Measurements from ENCODE around the gene S1PR2. TPM values are rescaled to one million over a fixed set of nuclear protein-coding genes. Genes with fewer than 3 reads are reported as not detected.
"Not testable (repeated sequence)": the region's sequence is repeated elsewhere in the genome, so short reads cannot be mapped to it uniquely, and the experiment has no call there.

S1PR2 gene
- total RNA-seq, 1 experiment from 2014 or later: 67.6 TPM

DNA sequence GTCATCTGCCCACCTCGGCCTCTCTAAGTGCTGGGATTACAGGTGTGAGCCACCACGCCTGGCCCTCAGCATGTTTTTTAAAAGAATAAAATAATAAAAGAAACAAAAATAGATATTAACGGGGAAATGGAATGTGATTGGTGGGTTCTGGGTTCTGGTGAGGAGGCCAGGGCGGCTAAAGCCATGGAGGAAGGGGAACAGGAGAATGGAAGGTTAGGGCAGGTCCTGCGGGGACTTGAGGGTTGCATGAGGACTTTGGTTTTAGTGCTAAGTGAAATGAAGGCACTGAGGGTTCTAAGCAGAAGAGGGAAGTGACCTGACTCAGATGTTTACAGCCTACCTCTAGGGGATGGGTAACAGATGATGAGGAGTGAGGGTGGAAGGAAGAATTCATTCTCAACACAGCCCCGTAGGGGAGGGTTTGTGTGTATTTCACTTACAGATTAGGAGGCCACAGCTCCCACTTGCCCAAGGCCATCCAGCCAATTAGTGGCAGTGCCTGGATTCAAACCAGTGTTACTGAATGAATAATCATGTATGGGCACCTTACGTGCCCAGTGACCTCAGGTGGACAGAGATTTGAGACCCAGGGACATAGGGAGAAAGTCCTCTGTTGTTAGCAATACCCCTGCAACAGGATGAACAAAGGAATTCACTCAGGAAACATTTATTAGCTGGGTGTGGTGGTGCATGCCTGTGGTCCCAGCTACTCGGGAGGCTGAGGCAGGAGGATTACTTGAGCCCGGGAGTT lies 14.2 kb upstream of the S1PR2 start:
- Histone ChIP-seq H4K20me1 (ENCODE audit: insufficient read depth, low read depth, low read length) (no peaks in the 10 kb centered on the region), H3K4me1 (ENCODE audit: low read length) (peaks cover 79% of the 10 kb centered on the region), H3K4me3 (ENCODE audit: low read length) (0 out of 2 replicates have a peak overlapping the region, but pooled peaks have one; percentile 2), H3K9me3 (ENCODE audit: low read length) (no peaks in the 10 kb centered on the region), H3K36me3 (ENCODE audit: insufficient read depth, low read length) (no peaks in the 10 kb centered on the region), H3K27me3 (ENCODE audit: low read length) (no peaks in the 10 kb centered on the region), H3K9ac (ENCODE audit: low read length) (peak overlapping the region; percentile 45), H2AFZ (ENCODE audit: low read length) (peak overlapping the region; percentile 9; the same call in 1 of the 2 replicates), H3K9me2 (replicated peaks; ENCODE audit: insufficient read depth, low read length) (no peaks in the 10 kb centered on the region), H3K27ac (ENCODE audit: low read length) (peak overlapping the region; percentile 100), H3K79me2 (ENCODE audit: low read length) (no peaks in the 10 kb centered on the region), H3K4me2 (ENCODE audit: low read depth, low read length, poor library complexity, severe bottlenecking) (peak overlapping the region; percentile 45)
- DNase-seq: peak; percentile 83

DNA sequence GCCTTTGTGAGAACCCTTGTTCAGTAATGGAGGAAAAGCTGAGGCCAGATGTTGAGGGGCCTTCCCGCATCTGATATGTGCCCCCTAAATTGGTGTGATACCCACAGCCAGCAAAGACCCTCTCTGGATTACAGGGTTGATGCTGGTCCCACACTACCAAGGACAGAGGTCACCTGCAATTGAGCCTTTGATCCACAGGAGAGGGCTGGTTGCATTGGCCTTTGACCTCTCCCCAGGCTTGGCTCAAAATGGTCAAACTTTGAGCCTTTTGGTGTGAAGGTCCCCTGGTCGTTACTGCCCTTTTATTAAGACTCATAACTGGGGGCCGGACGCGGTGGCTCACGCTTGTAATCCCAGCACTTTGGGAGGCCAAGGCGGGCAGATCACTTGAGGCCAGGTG lies 12.5 kb upstream of the S1PR2 start:
- Histone ChIP-seq H3K36me3 (ENCODE audit: insufficient read depth, low read length) (no peaks in the 10 kb centered on the region), H3K4me3 (ENCODE audit: low read length) (no peak overlapping the region), H3K9me2 (replicated peaks; ENCODE audit: insufficient read depth, low read length) (no peaks in the 10 kb centered on the region), H3K9me3 (ENCODE audit: low read length) (no peaks in the 10 kb centered on the region), H3K27ac (ENCODE audit: low read length) (peak overlapping the region; percentile 100), H3K4me2 (ENCODE audit: low read depth, low read length, poor library complexity, severe bottlenecking) (no peak overlapping the region), H3K9ac (ENCODE audit: low read length) (peak overlapping the region; percentile 30; the same call in 1 of the 2 replicates), H2AFZ (ENCODE audit: low read length) (no peak overlapping the region), H4K20me1 (ENCODE audit: insufficient read depth, low read depth, low read length) (no peaks in the 10 kb centered on the region), H3K27me3 (ENCODE audit: low read length) (no peaks in the 10 kb centered on the region), H3K4me1 (ENCODE audit: low read length) (peaks cover 90% of the 10 kb centered on the region), H3K79me2 (ENCODE audit: low read length) (no peaks in the 10 kb centered on the region)
- no peak for DNase-seq

DNA sequence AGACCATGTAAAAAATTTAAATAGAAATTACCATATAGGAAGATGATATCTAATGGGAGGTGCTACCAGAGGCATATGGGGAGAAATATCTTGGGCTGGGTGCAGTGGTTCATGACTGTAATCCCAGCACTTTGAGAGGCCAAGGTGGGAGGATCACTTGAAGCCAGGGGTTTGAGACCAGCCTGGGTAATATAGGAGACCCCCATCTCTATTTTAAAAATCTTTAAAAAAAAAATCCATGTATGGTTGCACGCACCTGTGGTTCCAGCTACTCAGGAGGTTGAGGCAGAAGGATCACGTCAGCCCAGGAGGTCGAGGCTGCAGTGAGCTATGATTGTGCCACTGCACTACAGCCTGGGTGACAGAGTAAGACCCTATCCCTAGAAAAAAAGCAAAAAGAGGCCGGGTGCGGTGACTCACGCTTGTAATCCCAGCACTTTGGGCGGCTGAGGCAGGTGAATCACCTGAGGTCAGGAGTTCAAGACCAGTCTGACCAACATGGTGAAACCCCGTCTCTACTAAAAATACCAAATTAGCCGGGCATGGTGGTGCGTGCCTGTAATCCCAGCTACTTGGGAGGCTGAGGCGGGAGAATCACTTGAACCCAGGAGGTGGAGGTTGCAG lies 10.8 kb upstream of the S1PR2 start:
- DNase-seq: peak; percentile 55
- peaks cover 96% of the 10 kb centered on the region for H3K4me1 ChIP-seq (ENCODE audit: low read length)
- H3K9me2 ChIP-seq (replicated peaks; ENCODE audit: insufficient read depth, low read length); H4K20me1 ChIP-seq (ENCODE audit: insufficient read depth, low read depth, low read length); H3K4me3 ChIP-seq (ENCODE audit: low read length); H3K79me2 ChIP-seq (ENCODE audit: low read length); H3K9me3 ChIP-seq (ENCODE audit: low read length); H3K27me3 ChIP-seq (ENCODE audit: low read length); H2AFZ ChIP-seq (ENCODE audit: low read length); H3K36me3 ChIP-seq (ENCODE audit: insufficient read depth, low read length): not testable (repeated sequence)
- peak overlapping the region; percentile 100 for H3K27ac ChIP-seq (ENCODE audit: low read length)
- peak overlapping the region; percentile 55; the same call in 1 of the 2 replicates for H3K9ac ChIP-seq (ENCODE audit: low read length)
- H3K4me2 ChIP-seq (ENCODE audit: low read depth, low read length, poor library complexity, severe bottlenecking): peak overlapping the region; percentile 55

DNA sequence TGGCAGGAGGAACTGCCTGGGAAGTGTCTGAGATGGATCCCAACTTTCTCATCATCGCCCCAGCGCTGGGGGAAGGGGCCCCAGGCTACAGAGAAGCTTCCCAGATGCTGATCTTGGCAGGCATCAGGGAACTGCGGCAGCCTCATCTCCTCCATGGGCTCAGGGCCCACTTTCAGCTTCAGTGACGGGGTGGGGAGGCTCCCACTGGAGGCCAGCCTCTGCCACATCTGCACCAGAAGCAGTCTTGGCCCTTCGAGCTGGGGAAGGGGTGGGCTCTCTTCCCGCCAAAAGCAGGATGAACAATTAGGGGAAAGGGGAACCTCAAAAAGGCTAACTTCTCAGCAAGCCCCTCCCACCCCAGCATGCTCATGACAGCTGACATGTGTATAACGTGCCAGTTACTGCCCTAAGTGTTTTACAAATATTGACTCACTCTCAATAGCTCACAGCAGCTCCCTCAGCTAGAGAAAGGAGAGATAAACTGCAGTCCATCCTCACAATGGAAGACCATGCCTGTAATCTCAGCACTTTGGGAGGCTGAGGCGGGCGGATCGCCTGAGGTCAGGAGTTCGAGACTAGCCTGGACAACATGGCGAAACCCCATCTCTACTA lies 7.1 kb upstream of the S1PR2 start:
- Histone ChIP-seq H3K9me3 (ENCODE audit: low read length) (no peaks in the 10 kb centered on the region), H2AFZ (ENCODE audit: low read length) (no peak overlapping the region), H3K4me1 (ENCODE audit: low read length) (peaks cover 93% of the 10 kb centered on the region), H3K36me3 (ENCODE audit: insufficient read depth, low read length) (no peaks in the 10 kb centered on the region), H3K27me3 (ENCODE audit: low read length) (no peaks in the 10 kb centered on the region), H3K4me2 (ENCODE audit: low read depth, low read length, poor library complexity, severe bottlenecking) (peak overlapping the region; percentile 31), H4K20me1 (ENCODE audit: insufficient read depth, low read depth, low read length) (no peaks in the 10 kb centered on the region), H3K9me2 (replicated peaks; ENCODE audit: insufficient read depth, low read length) (no peaks in the 10 kb centered on the region), H3K27ac (ENCODE audit: low read length) (peak overlapping the region; percentile 100), H3K79me2 (ENCODE audit: low read length) (no peaks in the 10 kb centered on the region), H3K9ac (ENCODE audit: low read length) (peak overlapping the region; percentile 62), H3K4me3 (ENCODE audit: low read length) (no peak overlapping the region)
- DNase-seq: peak; percentile 81

DNA sequence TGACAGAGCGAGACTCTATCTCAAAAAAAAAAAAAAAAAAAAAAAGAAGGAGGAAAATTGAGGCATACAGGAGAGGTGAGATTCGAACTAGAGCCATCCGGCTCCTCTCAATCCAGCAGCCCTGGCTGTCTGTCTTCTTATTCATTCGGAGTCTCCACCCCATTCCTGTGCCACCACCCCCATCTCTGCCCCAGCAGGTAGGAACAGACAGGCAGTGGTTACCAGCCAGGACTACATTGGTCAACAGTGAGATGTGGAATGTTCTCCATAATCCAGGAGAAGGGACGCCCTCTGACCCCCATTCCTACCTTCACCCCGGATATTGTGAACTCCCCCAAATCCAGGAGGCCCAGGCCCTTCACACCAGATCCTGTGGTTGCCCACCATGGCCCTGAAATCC lies 6.6 kb upstream of the S1PR2 start:
- Histone ChIP-seq H3K27me3 (ENCODE audit: low read length) (no peaks in the 10 kb centered on the region), H2AFZ (ENCODE audit: low read length) (no peak overlapping the region)
- no peak for DNase-seq

DNA sequence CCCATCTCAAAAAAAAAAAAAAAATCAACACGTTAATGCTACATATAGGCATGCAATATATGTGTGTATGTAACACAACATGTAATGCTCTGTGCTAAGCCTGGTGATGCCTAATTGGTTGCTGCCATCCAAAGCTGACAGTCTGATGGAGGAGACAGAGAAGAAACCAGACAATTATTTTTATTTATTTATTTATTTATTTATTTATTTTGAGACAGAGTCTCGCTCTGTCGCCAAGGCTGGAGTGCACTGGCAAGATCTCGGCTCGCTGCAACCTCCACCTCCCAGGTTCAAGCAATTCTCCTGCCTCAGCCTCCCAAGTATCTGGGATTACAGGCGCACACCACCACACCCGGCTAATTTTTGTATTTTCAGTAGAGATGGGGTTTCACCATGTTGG lies 4.3 kb upstream of the S1PR2 start:
- H3K27ac ChIP-seq (ENCODE audit: low read length): peak overlapping the region; percentile 100
- not testable (repeated sequence) for H4K20me1 ChIP-seq (ENCODE audit: insufficient read depth, low read depth, low read length); H3K9me2 ChIP-seq (replicated peaks; ENCODE audit: insufficient read depth, low read length); H3K27me3 ChIP-seq (ENCODE audit: low read length); DNase-seq; H3K9me3 ChIP-seq (ENCODE audit: low read length); H3K36me3 ChIP-seq (ENCODE audit: insufficient read depth, low read length); H3K79me2 ChIP-seq (ENCODE audit: low read length); H2AFZ ChIP-seq (ENCODE audit: low read length)
- peak overlapping the region; percentile 48 for H3K4me3 ChIP-seq (ENCODE audit: low read length)
- H3K9ac ChIP-seq (ENCODE audit: low read length): peak overlapping the region; percentile 67
- peaks cover 84% of the 10 kb centered on the region for H3K4me1 ChIP-seq (ENCODE audit: low read length)
- H3K4me2 ChIP-seq (ENCODE audit: low read depth, low read length, poor library complexity, severe bottlenecking): peak overlapping the region; percentile 99

More for the DNA sequence above, 6.6 kb upstream of the S1PR2 start:
- Histone ChIP-seq H3K4me3 (ENCODE audit: low read length) (no peak overlapping the region; the same call in 1 of the 2 replicates), H3K9ac (ENCODE audit: low read length) (peak overlapping the region; percentile 62), H3K79me2 (ENCODE audit: low read length) (no peaks in the 10 kb centered on the region), H3K9me2 (replicated peaks; ENCODE audit: insufficient read depth, low read length) (no peaks in the 10 kb centered on the region), H4K20me1 (ENCODE audit: insufficient read depth, low read depth, low read length) (no peaks in the 10 kb centered on the region), H3K27ac (ENCODE audit: low read length) (peak overlapping the region; percentile 100), H3K9me3 (ENCODE audit: low read length) (no peaks in the 10 kb centered on the region), H3K4me1 (ENCODE audit: low read length) (peaks cover 90% of the 10 kb centered on the region), H3K36me3 (ENCODE audit: insufficient read depth, low read length) (no peaks in the 10 kb centered on the region), H3K4me2 (ENCODE audit: low read depth, low read length, poor library complexity, severe bottlenecking) (peak overlapping the region; percentile 99)

DNA sequence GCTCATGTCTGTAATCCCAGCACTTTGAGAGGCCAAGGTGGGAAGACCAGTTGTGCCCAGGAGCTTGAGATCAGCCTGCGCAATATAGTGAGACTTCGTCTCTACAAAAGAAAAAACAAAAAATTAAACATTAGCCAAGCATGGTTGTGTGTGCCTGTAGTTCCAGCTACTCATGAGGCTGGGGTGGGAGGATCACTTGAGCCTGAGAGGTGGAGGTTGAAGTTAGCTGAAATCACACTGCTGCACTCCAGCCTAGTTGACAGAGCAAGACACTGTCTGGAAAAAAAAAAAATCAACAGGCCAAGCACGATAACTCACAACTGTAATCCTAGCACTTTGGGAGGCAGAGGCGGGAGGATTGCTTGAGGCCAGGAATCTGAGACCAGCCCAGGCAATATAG lies 3.9 kb upstream of the S1PR2 start:
- Histone ChIP-seq H3K9ac (ENCODE audit: low read length) (peak overlapping the region; percentile 49), H3K9me2 (replicated peaks; ENCODE audit: insufficient read depth, low read length) (no peaks in the 10 kb centered on the region), H3K27ac (ENCODE audit: low read length) (peak overlapping the region; percentile 100), H2AFZ (ENCODE audit: low read length) (no peak overlapping the region), H3K4me2 (ENCODE audit: low read depth, low read length, poor library complexity, severe bottlenecking) (peak overlapping the region; percentile 99), H3K4me3 (ENCODE audit: low read length) (no peak overlapping the region), H3K27me3 (ENCODE audit: low read length) (no peaks in the 10 kb centered on the region), H3K36me3 (ENCODE audit: insufficient read depth, low read length) (no peaks in the 10 kb centered on the region), H4K20me1 (ENCODE audit: insufficient read depth, low read depth, low read length) (no peaks in the 10 kb centered on the region), H3K9me3 (ENCODE audit: low read length) (no peaks in the 10 kb centered on the region), H3K79me2 (ENCODE audit: low read length) (peaks cover 9% of the 10 kb centered on the region), H3K4me1 (ENCODE audit: low read length) (peaks cover 84% of the 10 kb centered on the region)
- no peak for DNase-seq

DNA sequence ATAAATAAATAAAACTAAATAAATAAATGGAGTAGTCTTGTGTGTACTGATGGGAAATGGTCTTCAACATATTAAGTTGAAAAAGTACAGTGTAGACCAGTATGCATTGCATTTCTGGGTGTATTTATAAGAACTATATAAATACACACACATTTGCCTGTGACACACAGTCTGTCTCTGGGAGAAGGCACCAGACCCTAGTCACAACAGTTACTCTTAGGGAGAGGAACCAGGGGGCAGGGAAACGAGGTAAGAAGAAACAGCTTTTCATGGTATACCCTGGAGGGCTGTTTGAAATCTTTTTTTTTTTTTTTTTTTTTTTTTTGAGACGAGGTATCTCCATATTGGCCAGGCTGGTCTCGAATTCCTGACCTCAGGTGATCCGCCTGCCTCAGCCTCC lies 2.8 kb upstream of the S1PR2 start:
- H3K27me3 ChIP-seq (ENCODE audit: low read length): no peaks in the 10 kb centered on the region
- H2AFZ ChIP-seq (ENCODE audit: low read length): no peak overlapping the region
- H3K9ac ChIP-seq (ENCODE audit: low read length): no peak overlapping the region
- H3K79me2 ChIP-seq (ENCODE audit: low read length): peaks cover 18% of the 10 kb centered on the region
- no peak overlapping the region for H3K4me3 ChIP-seq (ENCODE audit: low read length)
- peak; percentile 71 for DNase-seq
- peak overlapping the region; percentile 26 for H3K4me2 ChIP-seq (ENCODE audit: low read depth, low read length, poor library complexity, severe bottlenecking)
- no peaks in the 10 kb centered on the region for H3K9me3 ChIP-seq (ENCODE audit: low read length)
- no peaks in the 10 kb centered on the region for H3K36me3 ChIP-seq (ENCODE audit: insufficient read depth, low read length)
- H3K27ac ChIP-seq (ENCODE audit: low read length): peak overlapping the region; percentile 100
- H3K4me1 ChIP-seq (ENCODE audit: low read length): peaks cover 87% of the 10 kb centered on the region
- no peaks in the 10 kb centered on the region for H3K9me2 ChIP-seq (replicated peaks; ENCODE audit: insufficient read depth, low read length)
- H4K20me1 ChIP-seq (ENCODE audit: insufficient read depth, low read depth, low read length): no peaks in the 10 kb centered on the region
